CD14-positive monocyte (primary cell): ENCODE measurements around the gene MTF1. TPM values are rescaled to one million over a fixed set of nuclear protein-coding genes. Genes with fewer than 3 reads are reported as not detected.

Experiments used
- DNase-seq, 3 donors: peaks; one replicate each; pipeline ENCODE4 v3.0.0-alpha.2; 2011 to 2022
- H2AFZ ChIP-seq: 2 replicates; pipeline ENCODE4 v1.6.0; 2012; ENCODE audit warnings: mild to moderate bottlenecking, low read depth, low read length, inconsistent platforms; ENCODE audit not compliant: insufficient read depth, poor library complexity, severe bottlenecking
- H3K27ac ChIP-seq, 2 donors: 1 replicate in 1 of 2; 2 replicates in 1 of 2; pipeline ENCODE4 v1.5.1; 2012 to 2013; ENCODE audit warnings: low read length in 2 of 2, control low read depth in 1 of 2, inconsistent platforms in 1 of 2, low read depth in 1 of 2, mild to moderate bottlenecking in 1 of 2
- H3K27me3 ChIP-seq, 2 donors: one replicate each; pipeline versions ENCODE4 v1.6.0 to v1.6.1; 2011 to 2013; ENCODE audit warnings: low read length in 2 of 2; ENCODE audit not compliant: control insufficient read depth in 2 of 2, insufficient read depth in 2 of 2
- H3K36me3 ChIP-seq, 2 donors: replicated peaks in 1 of 2; 1 replicate in 1 of 2; 2 replicates in 1 of 2; pipeline versions ENCODE4 v1.5.1 to v1.6.1; 2012 to 2013; ENCODE audit warnings: low read length in 2 of 2, control low read depth in 1 of 2, inconsistent platforms in 1 of 2, mild to moderate bottlenecking in 1 of 2; ENCODE audit not compliant: insufficient read depth in 2 of 2, control insufficient read depth in 1 of 2
- H3K4me1 ChIP-seq, 2 donors: 1 replicate in 1 of 2; 2 replicates in 1 of 2; pipeline versions ENCODE4 v1.5.1 to v1.6.1; 2012 to 2013; ENCODE audit warnings: low read length in 2 of 2, control low read depth in 1 of 2, inconsistent platforms in 1 of 2, mild to moderate bottlenecking in 1 of 2, moderate library complexity in 1 of 2; ENCODE audit not compliant: insufficient read depth in 2 of 2, control insufficient read depth in 1 of 2
- H3K4me2 ChIP-seq: replicated peaks from 2 replicates; pipeline ENCODE3; 2012; ENCODE audit warnings: low read length, moderate library complexity, mild to moderate bottlenecking; ENCODE audit not compliant: poor library complexity, severe bottlenecking; ENCODE audit errors: extremely low read depth
- H3K4me3 ChIP-seq, 3 experiments: fragments of 200-600 bp in 1 of 3; sonication (generic) in 1 of 3; replicated peaks in 1 of 3; 1 replicate in 2 of 3; 2 replicates in 1 of 3; pipeline ENCODE4 v1.5.1; 2011 to 2013; ENCODE audit warnings: low read length in 3 of 3, mild to moderate bottlenecking in 3 of 3, control low read depth in 2 of 3, low read depth in 2 of 3, inconsistent platforms in 1 of 3, moderate library complexity in 1 of 3
- H3K79me2 ChIP-seq: 2 replicates; pipeline ENCODE4 v1.6.0; 2012; ENCODE audit warnings: mild to moderate bottlenecking, control low read depth, inconsistent platforms, low read length, moderate library complexity; ENCODE audit not compliant: insufficient read depth
- H3K9ac ChIP-seq: 2 replicates; pipeline ENCODE4 v1.6.0; 2017; ENCODE audit warnings: low read length, mild to moderate bottlenecking; ENCODE audit not compliant: insufficient read depth, poor library complexity, severe bottlenecking
- H3K9me3 ChIP-seq, 2 donors: replicated peaks in 1 of 2; 1 replicate in 1 of 2; 2 replicates in 1 of 2; pipeline versions ENCODE4 v1.5.1 to v1.6.1; 2012 to 2013; ENCODE audit warnings: low read length in 2 of 2, control low read depth in 1 of 2; ENCODE audit not compliant: control insufficient read depth in 1 of 2, insufficient read depth in 1 of 2
- H4K20me1 ChIP-seq: 2 replicates; pipeline ENCODE4 v1.6.0; 2012; ENCODE audit warnings: mild to moderate bottlenecking, low read length, control low read depth, moderate library complexity; ENCODE audit not compliant: insufficient read depth
- H3K27ac Mint-ChIP-seq, 7 donors: one replicate each; pipeline ENCODE4 v1.8.0; 2020; ENCODE audit warnings: mild to moderate bottlenecking in 7 of 7, mixed read lengths in 7 of 7, moderate library complexity in 6 of 7, inconsistent platforms in 2 of 7
- H3K27me3 Mint-ChIP-seq, 3 donors: one replicate each; pipeline ENCODE4 v1.8.0; 2021 to 2022; ENCODE audit warnings: low read depth in 3 of 3, mild to moderate bottlenecking in 3 of 3, mixed read lengths in 3 of 3, moderate library complexity in 3 of 3, inconsistent platforms in 1 of 3
- H3K36me3 Mint-ChIP-seq, 2 donors: one replicate each; pipeline ENCODE4 v1.8.0; 2020; ENCODE audit warnings: mixed read lengths in 2 of 2, inconsistent platforms in 1 of 2, mild to moderate bottlenecking in 1 of 2
- H3K4me1 Mint-ChIP-seq: one replicate; pipeline ENCODE4 v1.8.0; 2020; ENCODE audit warnings: mild to moderate bottlenecking, mixed read lengths
- H3K4me3 Mint-ChIP-seq, 2 donors: one replicate each; pipeline ENCODE4 v1.8.0; 2020; ENCODE audit warnings: mild to moderate bottlenecking in 2 of 2, mixed read lengths in 2 of 2, moderate library complexity in 1 of 2
- H3K9me3 Mint-ChIP-seq, 7 donors: one replicate each; pipeline ENCODE4 v1.8.0; 2020 to 2022; ENCODE audit warnings: mixed read lengths in 7 of 7, mild to moderate bottlenecking in 6 of 7, moderate library complexity in 6 of 7, inconsistent platforms in 2 of 7
- WGBS: methylation state at CpG from one replicate; pipeline ENCODE4 v1.1.5; 2013; ENCODE audit warnings: missing lambda C conversion rate; ENCODE audit not compliant: insufficient coverage; 5-methylcytosine and 5-hydroxymethylcytosine counted together
- intact Hi-C, 2 donors: fragments of 100-400 bp; cut with micrococcal nuclease; formaldehyde crosslinking; loops; one replicate each; pipeline versions ENCODE4 v1.15.0 to v1.15.1; 2023
- polyA plus RNA-seq, 3 donors: library from polyadenylated mRNA; depleted of rRNA in 1 of 3; unstranded in 2 of 3; stranded (reverse) in 1 of 3; fragments of 300-500 nt in 2 of 3; fragments of >200 nt in 1 of 3; fragmentation: Illumina TruSeq in 2 of 3; gene quantifications; 1 replicate in 2 of 3; 2 replicates in 1 of 3; pipeline ENCODE4 v1.2.3, GENCODE V29; 2012 to 2021
- TF ChIP-seq, protein P1 (sequence below): fragments of 200-600 bp; IDR thresholded peaks from one replicate; pipeline ENCODE4 v1.8.0; 2022; ENCODE audit warnings: antibody characterized with exemption, mild to moderate bottlenecking

Gene MTF1
- polyA plus RNA-seq, 3 donors: 17.1 to 41.0 (median 29.6) TPM

DNA sequence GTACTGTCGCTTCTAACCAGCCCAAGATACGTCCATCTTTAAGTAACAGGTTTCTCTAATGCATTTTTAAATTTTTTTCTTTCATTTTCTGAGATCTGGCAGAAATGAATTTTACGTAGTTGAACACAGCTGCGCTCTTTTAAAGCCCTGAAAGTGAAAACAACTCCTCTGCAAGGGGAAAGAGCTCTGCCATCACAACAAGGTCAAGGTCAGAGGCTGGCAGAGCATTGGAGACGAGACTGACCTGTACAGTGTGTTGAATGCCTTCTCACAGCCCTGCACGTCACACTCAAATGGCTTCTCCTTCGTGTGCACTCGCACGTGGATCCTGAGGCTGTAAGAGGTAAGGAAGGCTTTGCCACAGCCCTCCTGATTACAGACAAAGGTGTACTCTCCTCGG lies 19.7 kb downstream of the MTF1 start:
- H3K4me1 ChIP-seq: peaks cover 25 to 27% of the 10 kb centered on the region in 2 donors
- no peak overlapping the region for H3K4me3 ChIP-seq
- Mint-ChIP-seq H3K9me3 (no peaks in the 10 kb centered on the region), H3K27ac (peak overlapping the region in 4 of 7 donors; percentile 26 to 53 (median 40)), H3K4me3 (no peak overlapping the region), H3K4me1 (peaks cover 18% of the 10 kb centered on the region), H3K27me3 (peaks cover 0 to 1% (median 0%) of the 10 kb centered on the region in 3 donors), H3K36me3 (peaks cover 77 to 92% of the 10 kb centered on the region in 2 donors)
- H3K4me2 ChIP-seq: no peak overlapping the region
- no peak overlapping the region for H3K9ac ChIP-seq
- DNase-seq: no peak
- peaks cover 70 to 78% of the 10 kb centered on the region in 2 donors for H3K36me3 ChIP-seq
- no peaks in the 10 kb centered on the region for H3K9me3 ChIP-seq
- no peaks in the 10 kb centered on the region for H3K27me3 ChIP-seq
- intact Hi-C loops: no loop called here
- 95% methylated on average over 6 of the region's 10 CpGs for WGBS
- peaks cover 96% of the 10 kb centered on the region for H3K79me2 ChIP-seq
- peaks cover 74% of the 10 kb centered on the region for H4K20me1 ChIP-seq
- H2AFZ ChIP-seq: no peak overlapping the region
- TF ChIP-seq, protein P1, sequence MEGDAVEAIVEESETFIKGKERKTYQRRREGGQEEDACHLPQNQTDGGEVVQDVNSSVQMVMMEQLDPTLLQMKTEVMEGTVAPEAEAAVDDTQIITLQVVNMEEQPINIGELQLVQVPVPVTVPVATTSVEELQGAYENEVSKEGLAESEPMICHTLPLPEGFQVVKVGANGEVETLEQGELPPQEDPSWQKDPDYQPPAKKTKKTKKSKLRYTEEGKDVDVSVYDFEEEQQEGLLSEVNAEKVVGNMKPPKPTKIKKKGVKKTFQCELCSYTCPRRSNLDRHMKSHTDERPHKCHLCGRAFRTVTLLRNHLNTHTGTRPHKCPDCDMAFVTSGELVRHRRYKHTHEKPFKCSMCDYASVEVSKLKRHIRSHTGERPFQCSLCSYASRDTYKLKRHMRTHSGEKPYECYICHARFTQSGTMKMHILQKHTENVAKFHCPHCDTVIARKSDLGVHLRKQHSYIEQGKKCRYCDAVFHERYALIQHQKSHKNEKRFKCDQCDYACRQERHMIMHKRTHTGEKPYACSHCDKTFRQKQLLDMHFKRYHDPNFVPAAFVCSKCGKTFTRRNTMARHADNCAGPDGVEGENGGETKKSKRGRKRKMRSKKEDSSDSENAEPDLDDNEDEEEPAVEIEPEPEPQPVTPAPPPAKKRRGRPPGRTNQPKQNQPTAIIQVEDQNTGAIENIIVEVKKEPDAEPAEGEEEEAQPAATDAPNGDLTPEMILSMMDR: no peak
- peak overlapping the region in 1 of 2 donors; percentile 3 for H3K27ac ChIP-seq

DNA sequence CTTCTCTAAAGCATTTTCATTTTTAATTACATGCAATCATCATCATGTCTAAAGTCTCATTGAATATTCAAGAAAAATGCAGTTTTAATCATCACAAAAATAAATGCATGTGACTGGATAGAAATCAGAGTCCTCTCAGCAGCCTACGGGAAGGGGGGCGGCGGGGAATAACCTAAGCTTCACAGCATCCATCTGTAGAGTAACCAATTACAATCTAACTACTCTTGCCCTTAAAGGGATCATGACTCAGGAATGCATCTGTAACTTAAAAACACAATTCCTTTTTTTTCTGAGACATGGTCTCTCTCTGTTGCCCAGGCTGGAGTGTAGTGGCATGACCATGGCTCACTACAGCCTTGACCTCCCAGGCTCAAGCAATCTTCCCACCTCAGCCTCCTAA lies 22.6 kb downstream of the MTF1 start:
- intact Hi-C loops: no loop called here
- TF ChIP-seq, protein P1: no peak
- Histone ChIP-seq H3K36me3 (peaks cover 97% of the 10 kb centered on the region in 2 donors), H2AFZ (no peak overlapping the region), H3K4me2 (no peak overlapping the region), H3K9me3 (no peaks in the 10 kb centered on the region), H3K27ac (peak overlapping the region in 1 of 2 donors; percentile 39), H3K4me1 (no peaks in the 10 kb centered on the region), H3K79me2 (peaks cover 76% of the 10 kb centered on the region), H3K4me3 (no peak overlapping the region), H4K20me1 (peaks cover 78% of the 10 kb centered on the region), H3K9ac (no peak overlapping the region), H3K27me3 (no peaks in the 10 kb centered on the region)
- peaks cover 0 to 1% (median 0%) of the 10 kb centered on the region in 3 donors for H3K27me3 Mint-ChIP-seq
- H3K36me3 Mint-ChIP-seq: peaks cover 84 to 94% of the 10 kb centered on the region in 2 donors
- DNase-seq: no peak
- peaks cover 8% of the 10 kb centered on the region for H3K4me1 Mint-ChIP-seq
- no peaks in the 10 kb centered on the region for H3K9me3 Mint-ChIP-seq
- no peak overlapping the region for H3K4me3 Mint-ChIP-seq
- WGBS: no CpG with 5 or more reads among the region's 3 CpGs
- H3K27ac Mint-ChIP-seq: peak overlapping the region in 6 of 7 donors; percentile 21 to 85 (median 58)
